Karpas-422 (cell line): ENCODE measurements around the gene LEF1. TPM values are rescaled to one million over a fixed set of nuclear protein-coding genes. Genes with fewer than 3 reads are reported as not detected.
"Not testable (repeated sequence)": the region's sequence is repeated elsewhere in the genome, so short reads cannot be mapped to it uniquely, and the experiment has no call there.

ENCODE experiments used
- DNase-seq: peaks from one replicate; pipeline ENCODE4 v3.0.0-alpha.2; 2015
- H2AFZ ChIP-seq: fragments of 200-600 bp; sonication (generic); 2 replicates; pipeline ENCODE4 v1.6.1; 2014; ENCODE audit warnings: antibody characterized with exemption, low read length, mixed read lengths
- H3K27ac ChIP-seq: fragments of 200-600 bp; sonication (generic); 2 replicates; pipeline ENCODE4 v1.5.1; 2014; ENCODE audit warnings: mild to moderate bottlenecking, low read length, moderate library complexity
- H3K27me3 ChIP-seq: fragments of 200-600 bp; sonication (generic); 2 replicates; pipeline ENCODE4 v1.6.1; 2014; ENCODE audit warnings: low read length, mixed read lengths
- H3K36me3 ChIP-seq: fragments of 200-600 bp; sonication (generic); 2 replicates; pipeline ENCODE4 v1.6.1; 2014; ENCODE audit warnings: low read length, mixed read lengths; ENCODE audit not compliant: insufficient read depth
- H3K4me1 ChIP-seq: fragments of 200-600 bp; sonication (generic); 2 replicates; pipeline ENCODE4 v1.6.1; 2014; ENCODE audit warnings: mild to moderate bottlenecking, low read length, mixed read lengths
- H3K4me2 ChIP-seq: fragments of 200-600 bp; sonication (generic); 2 replicates; pipeline ENCODE4 v1.6.1; 2014; ENCODE audit warnings: low read length, low read depth, mild to moderate bottlenecking; ENCODE audit not compliant: poor library complexity, severe bottlenecking
- H3K4me3 ChIP-seq: fragments of 200-600 bp; sonication (generic); 2 replicates; pipeline ENCODE4 v1.5.1; 2014; ENCODE audit warnings: mild to moderate bottlenecking, antibody characterized with exemption, low read length, mixed read lengths
- H3K79me2 ChIP-seq: fragments of 200-600 bp; sonication (generic); 2 replicates; pipeline ENCODE4 v1.6.1; 2014; ENCODE audit warnings: mild to moderate bottlenecking, low read length, mixed read lengths
- H3K9ac ChIP-seq: fragments of 200-600 bp; sonication (generic); 2 replicates; pipeline ENCODE4 v1.6.0; 2014; ENCODE audit warnings: low read length
- H3K9me2 ChIP-seq: fragments of 200-600 bp; sonication (generic), shearing (Covaris generic); replicated peaks from 2 replicates; pipeline ENCODE4 v1.6.0; 2014; ENCODE audit warnings: mild to moderate bottlenecking, low read length, moderate library complexity; ENCODE audit not compliant: insufficient read depth
- H3K9me3 ChIP-seq: fragments of 300-700, 200-600 bp; sonication (generic); 2 replicates; pipeline ENCODE4 v1.6.1; 2014; ENCODE audit warnings: low read length, mixed read lengths
- H4K20me1 ChIP-seq: fragments of 200-600 bp; sonication (generic); 2 replicates; pipeline ENCODE4 v1.6.1; 2014; ENCODE audit warnings: mild to moderate bottlenecking, antibody characterized with exemption, low read length, low read depth; ENCODE audit not compliant: insufficient read depth
- total RNA-seq: library from RNA; depleted of rRNA; stranded (reverse); fragments of >200 nt; shearing (Covaris generic); gene quantifications from 2 replicates; pipeline ENCODE4 v1.2.3, GENCODE V29; 2014; ENCODE audit warnings: low replicate concordance

Gene LEF1
- total RNA-seq, 1 experiment from 2014 or later: not detected

DNA sequence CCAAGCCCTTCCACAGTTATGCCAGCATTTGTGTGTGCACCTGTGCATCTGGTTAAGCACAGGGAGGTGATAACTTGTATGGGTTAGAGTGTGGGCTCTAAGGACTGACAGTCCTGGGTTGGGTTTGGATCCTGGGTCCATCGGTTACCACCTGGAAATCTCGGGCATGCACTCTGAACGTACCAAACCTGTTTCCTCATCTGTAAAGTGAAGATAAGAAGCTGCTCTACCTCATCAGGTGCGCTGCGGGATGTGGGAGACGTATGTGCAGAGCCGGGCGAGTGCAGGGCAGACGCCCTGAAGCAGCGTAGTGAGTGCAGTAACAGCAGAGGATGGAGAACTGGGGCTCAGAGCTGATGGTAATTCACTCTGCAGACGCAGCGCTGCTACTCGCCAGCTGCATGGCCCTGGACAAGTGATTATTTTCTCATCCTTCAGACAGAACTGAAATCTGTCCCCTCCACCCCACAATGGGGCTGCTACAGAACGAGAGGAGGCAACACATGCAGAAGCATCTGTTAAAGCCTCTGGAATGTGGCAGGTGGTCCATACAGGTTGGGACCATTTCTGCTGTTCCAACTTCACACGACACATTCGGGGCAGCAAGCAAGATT lies 114.6 kb downstream of the LEF1 start:
- H2AFZ ChIP-seq: no peak overlapping the region
- no peaks in the 10 kb centered on the region for H3K27me3 ChIP-seq
- H3K79me2 ChIP-seq: no peaks in the 10 kb centered on the region
- no peaks in the 10 kb centered on the region for H3K9me2 ChIP-seq
- H3K4me3 ChIP-seq: no peak overlapping the region
- no peak overlapping the region for H3K27ac ChIP-seq
- no peak overlapping the region for H3K9ac ChIP-seq
- no peak overlapping the region for H3K4me2 ChIP-seq
- H3K4me1 ChIP-seq: no peaks in the 10 kb centered on the region
- H3K9me3 ChIP-seq: no peaks in the 10 kb centered on the region
- H3K36me3 ChIP-seq: no peaks in the 10 kb centered on the region
- no peak for DNase-seq
- H4K20me1 ChIP-seq: no peaks in the 10 kb centered on the region

DNA sequence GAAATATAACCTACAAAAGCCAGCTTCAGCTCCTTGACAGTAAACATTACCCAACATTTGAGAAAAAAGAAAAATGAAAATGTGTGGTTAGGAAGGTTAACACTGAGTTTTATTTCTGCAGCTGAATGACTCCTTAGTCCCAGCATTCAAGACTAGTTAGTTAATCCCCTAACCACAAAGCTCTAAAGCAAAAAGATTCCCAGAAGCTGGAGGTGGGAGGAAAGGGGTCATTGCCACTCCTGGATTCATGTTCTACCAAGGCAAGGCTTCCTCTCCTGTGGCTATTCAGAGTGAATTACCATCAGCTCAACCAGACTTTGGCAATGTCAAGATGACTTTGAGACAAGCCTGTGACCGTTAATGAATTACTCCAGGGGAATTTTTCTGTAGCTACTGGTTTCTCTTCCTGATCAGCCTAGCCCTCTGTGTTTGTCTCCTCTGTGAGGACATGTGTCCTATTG lies 115.5 kb downstream of the LEF1 start:
- no peak overlapping the region for H3K9ac ChIP-seq
- no peak for DNase-seq
- no peaks in the 10 kb centered on the region for H3K79me2 ChIP-seq
- H3K4me2 ChIP-seq: no peak overlapping the region
- H3K4me1 ChIP-seq: no peaks in the 10 kb centered on the region
- H4K20me1 ChIP-seq: no peaks in the 10 kb centered on the region
- H3K27ac ChIP-seq: no peak overlapping the region
- no peaks in the 10 kb centered on the region for H3K27me3 ChIP-seq
- H3K36me3 ChIP-seq: no peaks in the 10 kb centered on the region
- H3K4me3 ChIP-seq: no peak overlapping the region
- H3K9me2 ChIP-seq: no peaks in the 10 kb centered on the region
- no peaks in the 10 kb centered on the region for H3K9me3 ChIP-seq
- no peak overlapping the region for H2AFZ ChIP-seq

DNA sequence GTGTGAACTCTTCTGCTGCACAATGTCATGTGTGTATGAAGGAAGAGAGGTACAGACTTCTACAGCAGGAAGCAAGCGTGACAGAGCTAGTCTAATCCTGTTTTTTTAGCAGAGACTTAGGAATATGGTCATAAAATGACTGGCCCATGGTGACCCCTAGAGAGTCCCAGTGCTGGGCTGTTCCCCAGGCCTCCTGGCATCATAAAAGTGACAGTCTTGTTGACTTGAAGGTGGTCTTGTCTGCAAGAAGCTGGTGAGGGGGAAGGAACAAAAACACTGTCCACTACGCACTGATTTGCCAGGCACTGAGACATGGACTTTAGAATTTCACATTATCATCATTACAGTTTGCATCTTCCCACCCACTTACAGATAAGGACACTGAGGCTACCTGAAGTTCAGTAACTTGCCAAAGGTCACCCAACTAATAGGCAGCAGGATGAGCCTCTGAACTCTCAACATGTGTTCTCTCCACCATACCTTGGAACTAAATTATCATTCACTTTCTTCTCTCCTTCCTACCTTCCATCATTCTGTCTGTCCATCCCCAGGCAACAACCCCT lies 116.1 kb downstream of the LEF1 start:
- H3K4me2 ChIP-seq: no peak overlapping the region
- no peak overlapping the region for H2AFZ ChIP-seq
- no peaks in the 10 kb centered on the region for H3K79me2 ChIP-seq
- no peak for DNase-seq
- H3K9me2 ChIP-seq: no peaks in the 10 kb centered on the region
- no peaks in the 10 kb centered on the region for H3K9me3 ChIP-seq
- H3K4me1 ChIP-seq: no peaks in the 10 kb centered on the region
- no peaks in the 10 kb centered on the region for H4K20me1 ChIP-seq
- H3K36me3 ChIP-seq: no peaks in the 10 kb centered on the region
- H3K4me3 ChIP-seq: no peak overlapping the region
- H3K9ac ChIP-seq: no peak overlapping the region
- no peaks in the 10 kb centered on the region for H3K27me3 ChIP-seq
- H3K27ac ChIP-seq: no peak overlapping the region

DNA sequence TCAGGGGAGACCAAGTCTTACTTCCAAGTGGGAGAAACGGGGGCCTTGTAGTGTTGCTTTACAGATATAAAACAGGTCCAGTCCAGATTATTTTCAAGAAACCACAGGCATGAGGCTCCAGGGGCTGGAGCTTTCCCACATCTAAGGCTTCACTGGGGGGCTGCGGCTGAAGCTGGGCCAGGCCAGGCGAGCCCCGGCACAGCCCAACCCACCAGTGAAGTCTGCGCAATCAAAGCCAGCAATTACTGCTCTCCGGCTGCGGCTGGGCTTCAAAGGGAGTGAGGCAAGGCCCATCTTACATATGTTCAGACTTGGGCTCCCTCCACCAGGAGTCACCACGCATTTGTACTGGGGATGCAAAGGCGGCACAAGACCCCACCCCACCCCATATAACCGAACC lies 117.4 kb downstream of the LEF1 start:
- Histone ChIP-seq H3K9me3 (no peaks in the 10 kb centered on the region), H3K9ac (no peak overlapping the region), H3K4me1 (no peaks in the 10 kb centered on the region), H3K79me2 (no peaks in the 10 kb centered on the region), H3K27me3 (no peaks in the 10 kb centered on the region), H3K36me3 (no peaks in the 10 kb centered on the region), H3K4me2 (no peak overlapping the region), H2AFZ (no peak overlapping the region), H3K4me3 (no peak overlapping the region), H4K20me1 (no peaks in the 10 kb centered on the region), H3K9me2 (no peaks in the 10 kb centered on the region), H3K27ac (no peak overlapping the region)
- DNase-seq: no peak

DNA sequence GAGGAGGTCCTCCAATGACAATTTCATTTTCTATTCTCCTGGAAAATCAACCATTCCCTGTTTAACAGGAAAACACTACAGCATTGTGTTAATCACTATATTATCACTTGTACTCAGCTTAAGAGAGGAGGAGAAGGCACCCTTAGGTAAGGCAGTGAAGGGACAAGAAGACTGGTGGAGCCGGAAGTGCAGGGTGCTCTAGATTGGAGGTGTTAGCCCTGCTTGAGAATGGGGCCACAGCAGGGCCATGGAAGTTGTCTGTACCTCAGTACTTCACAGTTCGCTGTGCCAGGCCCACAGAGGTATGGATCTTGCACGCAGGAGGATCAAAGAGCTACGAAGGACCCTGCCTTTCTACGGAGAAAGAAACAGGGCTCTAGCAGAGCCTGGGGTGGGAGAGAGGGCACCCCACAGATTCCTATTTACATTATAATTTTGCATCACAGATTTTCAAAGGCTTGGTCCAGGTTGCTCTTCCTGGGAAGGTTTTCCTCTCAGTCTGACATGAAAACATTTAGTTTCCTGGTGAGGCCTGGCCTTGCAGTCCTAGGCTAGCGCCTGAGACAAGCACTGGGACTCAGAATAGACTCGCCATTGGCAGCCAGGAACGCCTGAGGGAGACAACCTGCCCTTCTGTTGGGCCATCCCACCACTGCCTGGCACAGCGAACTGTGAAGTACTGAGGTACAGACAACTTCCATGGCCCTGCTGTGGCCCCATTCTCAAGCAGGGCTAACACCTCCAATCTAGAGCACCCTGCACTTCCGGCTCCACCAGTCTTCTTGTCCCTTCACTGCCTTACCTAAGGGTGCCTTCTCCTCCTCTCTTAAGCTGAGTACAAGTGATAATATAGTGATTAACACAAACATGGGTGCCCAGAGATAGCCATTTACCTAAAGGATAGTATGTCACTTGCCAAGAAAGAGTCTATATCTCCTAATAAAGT lies 118.3 kb downstream of the LEF1 start:
- H3K9me3 ChIP-seq, H3K9me2 ChIP-seq, H3K36me3 ChIP-seq, H4K20me1 ChIP-seq, H3K4me3 ChIP-seq, H3K4me2 ChIP-seq, H3K79me2 ChIP-seq, H3K9ac ChIP-seq, H2AFZ ChIP-seq, H3K4me1 ChIP-seq, DNase-seq, H3K27me3 ChIP-seq, H3K27ac ChIP-seq: not testable (repeated sequence)

DNA sequence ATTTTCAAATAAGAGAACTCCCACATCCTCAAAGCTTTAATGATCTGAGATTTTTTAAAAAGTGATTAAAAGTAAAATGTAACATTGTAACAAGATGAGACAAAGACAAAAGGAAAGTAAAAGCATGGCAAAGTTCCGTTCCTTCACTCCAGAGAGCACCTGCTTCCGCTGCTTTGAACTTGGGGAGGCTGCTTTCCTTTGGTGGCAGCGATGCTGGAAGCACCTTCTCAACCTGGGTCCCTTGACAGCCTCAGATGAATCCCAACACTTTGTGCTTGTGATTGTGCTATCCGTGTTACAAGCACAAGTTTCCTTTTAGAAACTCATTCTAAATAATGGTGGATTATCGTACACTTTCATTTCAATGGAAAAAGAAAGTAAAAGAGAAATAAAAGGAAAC lies 119.3 kb downstream of the LEF1 start:
- DNase-seq: no peak
- no peak overlapping the region for H3K4me2 ChIP-seq
- no peaks in the 10 kb centered on the region for H3K79me2 ChIP-seq
- H2AFZ ChIP-seq: no peak overlapping the region
- no peaks in the 10 kb centered on the region for H3K9me3 ChIP-seq
- 0 out of 2 replicates have a peak overlapping the region, but pooled peaks have one; percentile 2 for H3K4me3 ChIP-seq
- H4K20me1 ChIP-seq: no peaks in the 10 kb centered on the region
- no peaks in the 10 kb centered on the region for H3K36me3 ChIP-seq
- no peaks in the 10 kb centered on the region for H3K27me3 ChIP-seq
- H3K9me2 ChIP-seq: no peaks in the 10 kb centered on the region
- no peak overlapping the region for H3K9ac ChIP-seq
- H3K4me1 ChIP-seq: no peaks in the 10 kb centered on the region
- no peak overlapping the region for H3K27ac ChIP-seq

DNA sequence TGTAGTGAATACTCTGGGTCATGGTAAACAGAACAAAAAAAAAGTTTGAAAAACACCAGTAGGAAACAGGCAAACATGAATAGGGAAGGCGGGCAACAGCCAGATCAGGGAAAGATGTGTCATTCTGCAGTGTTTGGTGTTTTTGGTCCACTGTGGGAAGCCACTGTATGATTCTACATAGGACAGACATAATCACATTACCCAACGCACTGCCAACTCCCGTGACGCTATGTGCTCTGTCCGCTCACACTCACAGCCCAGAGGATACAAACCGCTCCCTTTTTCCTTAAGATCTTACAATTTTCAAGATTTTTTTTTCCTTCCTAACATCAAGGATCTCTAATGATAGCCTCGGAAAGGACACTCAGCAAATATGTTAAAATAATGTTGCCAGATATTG lies 119.7 kb downstream of the LEF1 start:
- H3K27me3 ChIP-seq: no peaks in the 10 kb centered on the region
- H3K9ac ChIP-seq: no peak overlapping the region
- H3K4me2 ChIP-seq: no peak overlapping the region
- no peak overlapping the region for H2AFZ ChIP-seq
- no peak overlapping the region for H3K4me3 ChIP-seq
- no peaks in the 10 kb centered on the region for H3K36me3 ChIP-seq
- H3K4me1 ChIP-seq: no peaks in the 10 kb centered on the region
- H3K79me2 ChIP-seq: no peaks in the 10 kb centered on the region
- H4K20me1 ChIP-seq: no peaks in the 10 kb centered on the region
- no peaks in the 10 kb centered on the region for H3K9me3 ChIP-seq
- no peak overlapping the region for H3K27ac ChIP-seq
- no peaks in the 10 kb centered on the region for H3K9me2 ChIP-seq
- DNase-seq: no peak

DNA sequence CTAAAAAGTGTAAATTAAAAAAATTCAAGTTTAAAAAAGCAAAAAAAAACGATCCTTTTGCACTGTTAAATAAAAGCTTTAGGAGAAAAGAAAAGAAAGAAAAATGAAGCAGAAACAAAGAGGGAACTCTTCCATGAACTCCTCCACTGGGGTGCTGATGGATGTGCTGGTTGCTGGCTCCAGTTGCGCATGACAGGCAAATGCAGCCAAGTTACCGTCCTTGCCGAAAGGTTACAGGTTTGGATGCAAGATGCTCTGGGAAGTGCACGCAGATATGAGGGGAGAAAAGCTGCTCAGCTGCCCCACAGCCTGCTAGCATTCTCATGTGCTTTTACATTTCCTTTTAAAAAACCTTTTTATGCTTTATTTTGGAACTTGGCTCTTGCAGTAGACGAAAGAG lies 120.6 kb downstream of the LEF1 start:
- no peaks in the 10 kb centered on the region for H3K9me2 ChIP-seq
- H3K27ac ChIP-seq: no peak overlapping the region
- H3K4me1 ChIP-seq: no peaks in the 10 kb centered on the region

More for the DNA sequence above, 120.6 kb downstream of the LEF1 start:
- no peak for DNase-seq
- H3K4me3 ChIP-seq: no peak overlapping the region
- no peaks in the 10 kb centered on the region for H3K79me2 ChIP-seq
- H3K4me2 ChIP-seq: no peak overlapping the region
- H3K9ac ChIP-seq: no peak overlapping the region
- no peaks in the 10 kb centered on the region for H4K20me1 ChIP-seq
- no peaks in the 10 kb centered on the region for H3K27me3 ChIP-seq
- no peak overlapping the region for H2AFZ ChIP-seq
- H3K36me3 ChIP-seq: no peaks in the 10 kb centered on the region
- H3K9me3 ChIP-seq: no peaks in the 10 kb centered on the region
